Renal cortex interstitium (tissue), 11 donors: ENCODE results near the gene ANKMY2. TPM values are rescaled to one million over a fixed set of nuclear protein-coding genes. Genes with fewer than 3 reads are reported as not detected.

ENCODE experiments used
- DNase-seq, 11 donors: peaks; one replicate each; pipeline ENCODE4 v3.0.0-alpha.2; 2013; ENCODE audit warnings: low read depth in 9 of 11, low spot score in 4 of 11; ENCODE audit errors: extremely low read depth in 1 of 11
- polyA plus RNA-seq, 3 donors: library from polyadenylated mRNA; unstranded; fragments of 120-200 nt; gene quantifications; one replicate each; pipeline ENCODE4 v1.2.1, GENCODE V29; 2013; ENCODE audit not compliant: insufficient read length in 3 of 3

ANKMY2 gene
- polyA plus RNA-seq, 3 donors, result 28.4 to 37.9 (median 36.3) TPM

DNA sequence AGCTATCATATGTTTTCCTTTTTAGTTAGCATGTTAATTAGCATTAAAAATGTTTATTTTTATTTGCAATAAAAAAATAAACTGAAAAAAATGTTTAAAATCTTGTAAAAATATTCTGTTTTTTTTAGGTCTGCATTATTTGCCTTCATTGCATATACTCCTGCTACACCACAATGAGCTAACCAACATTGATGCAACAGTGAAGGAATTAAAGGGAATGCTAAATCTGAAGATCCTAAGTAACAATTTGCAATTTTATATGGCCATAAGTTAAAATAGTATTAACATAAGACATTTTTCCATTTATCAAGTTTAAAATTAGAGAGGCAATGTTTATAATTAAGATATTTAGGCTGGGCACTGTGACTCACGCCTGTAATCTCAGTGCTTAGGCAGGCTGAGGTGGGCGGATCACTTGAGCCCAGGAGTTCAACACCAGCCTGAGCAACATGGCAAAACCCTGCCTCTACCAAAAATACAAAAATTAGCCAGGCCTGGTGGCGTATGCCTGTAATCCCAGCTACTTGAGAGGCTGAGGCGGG lies 86.7 kb downstream of the ANKMY2 start:
- DNase-seq, result no peak

DNA sequence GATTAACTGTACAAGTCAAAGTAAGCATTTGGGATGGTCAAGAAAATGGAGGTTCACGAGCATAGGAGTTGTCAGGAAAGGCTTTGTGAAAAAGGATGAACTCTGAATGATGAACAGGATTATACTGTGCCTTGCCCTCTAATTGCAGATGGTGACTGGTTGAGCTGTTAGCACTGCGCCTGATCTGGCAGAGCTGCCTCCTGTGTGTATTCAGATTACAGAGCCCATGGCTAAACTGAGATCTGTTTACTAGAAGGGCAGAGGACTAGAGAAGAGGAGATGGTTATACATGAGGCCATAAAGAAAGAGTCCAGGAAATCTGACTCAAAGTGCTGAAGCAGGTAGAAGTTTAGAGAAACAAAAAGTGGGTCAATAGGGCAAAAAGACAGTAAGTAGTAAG lies 89.2 kb downstream of the ANKMY2 start:
- DNase-seq, result no peak

DNA sequence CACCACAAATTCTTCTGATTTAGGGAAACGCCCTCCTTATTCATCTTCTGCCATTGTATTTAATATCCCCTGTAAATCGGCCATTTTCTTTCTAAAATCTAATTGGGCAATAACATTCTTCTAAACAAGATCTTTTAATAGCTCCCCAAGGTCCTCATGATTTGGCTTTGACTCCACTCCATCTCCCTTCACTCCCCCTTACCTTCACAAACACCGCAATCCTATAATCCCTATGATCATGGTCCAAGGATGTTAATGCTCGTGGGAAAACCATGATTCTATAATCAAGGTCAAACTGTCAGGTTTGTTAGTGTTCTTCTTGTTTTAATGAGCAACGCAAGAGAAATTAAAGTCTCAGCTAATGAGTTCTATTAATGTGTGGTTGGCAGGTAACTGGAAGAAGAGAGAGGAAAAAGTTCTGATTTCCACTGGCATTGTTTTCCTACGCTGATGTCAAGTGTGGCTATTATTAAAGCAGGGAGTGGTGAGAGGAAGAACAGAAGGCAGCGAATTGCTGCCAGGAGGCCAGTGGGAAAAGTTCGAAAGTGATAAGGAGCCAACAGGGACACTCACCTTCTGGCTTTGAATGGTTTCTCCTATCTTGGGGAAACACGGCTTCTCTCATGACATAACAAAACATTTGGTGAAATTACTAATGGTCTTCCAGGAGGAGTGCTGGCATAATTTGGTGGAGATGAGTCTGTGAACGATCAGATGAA lies 90.9 kb downstream of the ANKMY2 start:
- no peak for DNase-seq

DNA sequence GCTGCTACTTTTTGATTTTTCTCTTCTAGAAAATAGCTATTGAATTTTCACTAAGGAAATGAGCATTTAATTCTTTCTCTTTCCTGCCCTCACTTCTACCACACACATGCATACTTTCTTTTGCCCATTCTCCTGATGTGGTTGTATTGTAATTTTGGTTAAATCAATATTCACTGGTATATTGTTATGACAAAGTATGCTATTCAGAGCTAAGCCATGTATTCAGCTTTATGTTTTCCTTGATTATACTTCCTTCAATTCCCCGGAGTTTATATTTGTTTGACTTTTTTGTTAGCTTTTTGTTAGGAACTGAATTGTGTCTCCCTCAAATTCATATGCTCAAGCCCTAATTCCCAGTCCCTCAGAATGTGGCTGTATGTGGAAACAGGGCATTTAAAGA lies 94.9 kb downstream of the ANKMY2 start:
- DNase-seq, result no peak

Other genes starting within 250 kb of the ANKMY2 start
- gene CRPPA, start 224.2 kb downstream of the ANKMY2 start, polyA plus RNA-seq, result 1 to 10 TPM; 4.1 to 4.5 (median 4.4) TPM
- 10 to 100 TPM; 45.8 to 58.9 (median 47.4) TPM for gene SOSTDC1, start 180.0 kb downstream of the ANKMY2 start, polyA plus RNA-seq
- gene LRRC72, start 118.9 kb downstream of the ANKMY2 start, polyA plus RNA-seq, result not detected
- gene BZW2, start 427 bp upstream of the ANKMY2 start, polyA plus RNA-seq, result 10 to 100 TPM; 74.7 to 87.0 (median 75.4) TPM
- 10 to 100 TPM; 22.2 to 27.8 (median 27.2) TPM for gene TSPAN13, start 108.0 kb upstream of the ANKMY2 start, polyA plus RNA-seq
- 10 to 100 TPM; 59.1 to 74.6 (median 66.8) TPM for gene AGR2, start 159.2 kb upstream of the ANKMY2 start, polyA plus RNA-seq
- 1 to 10 TPM in 2 of 3 donors, under 1 TPM in 1; 0.90 to 4.9 (median 2.5) TPM for gene AGR3, start 236.2 kb upstream of the ANKMY2 start, polyA plus RNA-seq